HG03135 (cell line): ENCODE data around the gene POLR2E.
A peak's percentile ranks its signal among the peaks of the same experiment; 100 is the strongest.

Source experiments
- ATAC-seq: cut with Tn5 transposase; IDR thresholded peaks from one replicate; pipeline ENCODE4 v1.9.1; 2021; ENCODE audit warnings: mild to moderate bottlenecking, moderate library complexity; ENCODE audit not compliant: unreplicated experiment

POLR2E gene

GRCh38 chr19:1066748-1067340 is 28.3 kb downstream of the POLR2E start, which contains the start of gene ARHGAP45:
Gene ARHGAP45, plus strand, starts transcription at chr19:1067167. Its CDS starts 239 bp downstream, at chr19:1067406.
- ATAC-seq, result peak; percentile 33

- no peak for ATAC-seq
Observed at GRCh38 chr19:1066251-1066747, 28.9 kb downstream of the POLR2E start.

GRCh38 chr19:1065606-1066109 is 29.5 kb downstream of the POLR2E start:
- ATAC-seq, result no peak

GRCh38 chr19:1064661-1065605 is 30.2 kb downstream of the POLR2E start:
- no peak for ATAC-seq

- ATAC-seq, result no peak
Observed at GRCh38 chr19:1063909-1064660, 31.1 kb downstream of the POLR2E start.

GRCh38 chr19:1063030-1063908 is 31.9 kb downstream of the POLR2E start:
- ATAC-seq, result no peak

GRCh38 chr19:1062387-1063029 is 32.7 kb downstream of the POLR2E start:
- no peak for ATAC-seq

- ATAC-seq, result no peak
Observed at GRCh38 chr19:1061987-1062386, 33.2 kb downstream of the POLR2E start.

GRCh38 chr19:1060689-1061088 is 34.5 kb downstream of the POLR2E start:
- no peak for ATAC-seq

GRCh38 chr19:1058112-1058511 is 37.1 kb downstream of the POLR2E start:
- no peak for ATAC-seq

- ATAC-seq, result no peak
Observed at GRCh38 chr19:1057176-1057855, 37.9 kb downstream of the POLR2E start.

GRCh38 chr19:1055886-1056620 is 39.1 kb downstream of the POLR2E start:
- no peak for ATAC-seq

GRCh38 chr19:1055028-1055425 is 40.1 kb downstream of the POLR2E start:
- no peak for ATAC-seq

GRCh38 chr19:1054102-1055027 is 40.8 kb downstream of the POLR2E start:
- no peak for ATAC-seq

- no peak for ATAC-seq
Observed at GRCh38 chr19:1053176-1054101, 41.7 kb downstream of the POLR2E start.

- no peak for ATAC-seq
Observed at GRCh38 chr19:1052349-1052975, 42.7 kb downstream of the POLR2E start.
